Mucosa of descending colon (tissue), 3 donors: ENCODE measurements around the gene TNFRSF25. TPM values are rescaled to one million over a fixed set of nuclear protein-coding genes. Genes with fewer than 3 reads are reported as not detected.
A peak's percentile ranks its signal among the peaks of the same experiment; 100 is the strongest.
"Not testable (repeated sequence)": the region's sequence is repeated elsewhere in the genome, so short reads cannot be mapped to it uniquely, and the experiment has no call there.

Source experiments
- ATAC-seq: fragments of 200-7000 bp; cut with Tn5 transposase; one replicate; pipeline ENCODE4 v1.9.1; 2020; ENCODE audit warnings: mild to moderate bottlenecking, moderate library complexity
- DNase-seq, 3 donors: peaks; one replicate each; pipeline ENCODE4 v3.0.0-alpha.2; 2020
- H3K36me3 ChIP-seq: fragments of 200-600 bp; one replicate; pipeline ENCODE4 v1.8.0; 2021; ENCODE audit warnings: low read depth, mild to moderate bottlenecking
- H3K4me1 ChIP-seq: fragments of 200-600 bp; one replicate; pipeline ENCODE4 v1.8.0; 2021; ENCODE audit warnings: low read depth, mild to moderate bottlenecking
- H3K4me3 ChIP-seq: fragments of 200-600 bp; one replicate; pipeline ENCODE4 v1.8.0; 2021; ENCODE audit warnings: mild to moderate bottlenecking
- H3K9me3 ChIP-seq: fragments of 200-600 bp; one replicate; pipeline ENCODE4 v1.8.0; 2021; ENCODE audit warnings: mild to moderate bottlenecking
- intact Hi-C, 2 donors: fragments of 100-400 bp; cut with DNase I in 1 of 2; cut with micrococcal nuclease in 1 of 2; formaldehyde crosslinking; loops; one replicate each; pipeline versions ENCODE4 v1.11.0 to v1.11.1; 2022; cut with DNase I, micrococcal nuclease
- total RNA-seq, 3 donors: library from RNA; stranded (reverse); fragmentation: NEBNext Ultra II Directional in 2 of 3; extraction: Animal tissue kit (Norgen Biotek cat#: 25700) in 2 of 3; gene quantifications; one replicate each; pipeline versions ENCODE4 v1.2.1 to v1.2.4, GENCODE V29; 2021 to 2023
- TF ChIP-seq, protein P1 (sequence below): fragments of 200-600 bp; IDR thresholded peaks from one replicate; pipeline ENCODE4 v1.8.0; 2022; ENCODE audit warnings: antibody characterized with exemption, mild to moderate bottlenecking
- donor health status: DM: no; HTN: no; CAD: no; lungs with moderate emphysema.
- donor health status: DM: no; HTN: no; CAD: no.
- donor health status: DM: no; HTN: yes; CAD: no.

Gene TNFRSF25
- total RNA-seq, 3 donors from 2014 or later: 18.3 to 45.1 (median 35.3) TPM

DNA sequence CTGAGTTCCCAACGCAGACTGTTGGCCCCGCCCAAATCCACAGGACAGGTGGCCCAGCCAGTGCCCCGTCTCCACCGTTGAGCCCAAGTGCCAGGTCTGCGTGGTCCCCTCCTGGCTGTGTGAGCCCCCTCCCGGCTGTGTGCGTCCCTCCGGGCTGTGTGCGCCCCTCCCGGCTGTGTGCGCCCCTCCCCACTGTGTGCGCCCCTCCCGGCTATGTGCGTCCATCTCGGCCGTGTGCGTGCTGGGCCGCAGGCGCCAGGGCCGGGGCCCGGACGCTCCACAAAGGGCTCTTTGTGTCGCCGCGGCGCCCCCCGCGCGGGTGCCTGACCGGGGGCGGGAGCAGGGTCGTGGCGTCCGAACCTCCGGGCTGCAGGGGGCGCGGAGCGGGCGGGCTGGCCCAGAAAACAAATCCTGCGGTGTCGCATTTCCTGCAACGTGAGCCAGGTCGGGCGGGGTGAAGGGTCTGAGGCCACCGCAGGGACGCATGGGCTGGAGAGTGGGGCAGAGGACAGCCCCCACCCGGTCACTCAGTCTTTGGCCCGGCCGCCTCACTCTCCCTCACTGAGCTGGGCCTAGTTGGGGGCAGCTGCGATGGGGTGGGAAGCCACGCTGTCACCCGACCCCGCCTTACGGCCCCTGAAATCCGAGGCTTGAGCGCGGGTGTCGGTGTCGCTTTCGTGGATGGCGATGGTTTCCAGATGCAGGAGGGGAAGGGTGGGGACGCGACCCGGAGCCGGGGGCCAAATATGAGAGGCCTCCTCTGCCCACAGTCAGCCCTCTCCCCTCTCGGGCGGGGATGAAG, 18.8 kb downstream of the TNFRSF25 start:
- TF ChIP-seq, protein P1, sequence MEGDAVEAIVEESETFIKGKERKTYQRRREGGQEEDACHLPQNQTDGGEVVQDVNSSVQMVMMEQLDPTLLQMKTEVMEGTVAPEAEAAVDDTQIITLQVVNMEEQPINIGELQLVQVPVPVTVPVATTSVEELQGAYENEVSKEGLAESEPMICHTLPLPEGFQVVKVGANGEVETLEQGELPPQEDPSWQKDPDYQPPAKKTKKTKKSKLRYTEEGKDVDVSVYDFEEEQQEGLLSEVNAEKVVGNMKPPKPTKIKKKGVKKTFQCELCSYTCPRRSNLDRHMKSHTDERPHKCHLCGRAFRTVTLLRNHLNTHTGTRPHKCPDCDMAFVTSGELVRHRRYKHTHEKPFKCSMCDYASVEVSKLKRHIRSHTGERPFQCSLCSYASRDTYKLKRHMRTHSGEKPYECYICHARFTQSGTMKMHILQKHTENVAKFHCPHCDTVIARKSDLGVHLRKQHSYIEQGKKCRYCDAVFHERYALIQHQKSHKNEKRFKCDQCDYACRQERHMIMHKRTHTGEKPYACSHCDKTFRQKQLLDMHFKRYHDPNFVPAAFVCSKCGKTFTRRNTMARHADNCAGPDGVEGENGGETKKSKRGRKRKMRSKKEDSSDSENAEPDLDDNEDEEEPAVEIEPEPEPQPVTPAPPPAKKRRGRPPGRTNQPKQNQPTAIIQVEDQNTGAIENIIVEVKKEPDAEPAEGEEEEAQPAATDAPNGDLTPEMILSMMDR: no peak
- Histone ChIP-seq H3K4me3 (no peak overlapping the region), H3K36me3 (no peaks in the 10 kb centered on the region), H3K4me1 (peaks cover 28% of the 10 kb centered on the region), H3K9me3 (no peaks in the 10 kb centered on the region)
- ATAC-seq: no peak
- DNase-seq: peak; percentile 56 to 70 (median 67)
- intact Hi-C loops: no loop called here

DNA sequence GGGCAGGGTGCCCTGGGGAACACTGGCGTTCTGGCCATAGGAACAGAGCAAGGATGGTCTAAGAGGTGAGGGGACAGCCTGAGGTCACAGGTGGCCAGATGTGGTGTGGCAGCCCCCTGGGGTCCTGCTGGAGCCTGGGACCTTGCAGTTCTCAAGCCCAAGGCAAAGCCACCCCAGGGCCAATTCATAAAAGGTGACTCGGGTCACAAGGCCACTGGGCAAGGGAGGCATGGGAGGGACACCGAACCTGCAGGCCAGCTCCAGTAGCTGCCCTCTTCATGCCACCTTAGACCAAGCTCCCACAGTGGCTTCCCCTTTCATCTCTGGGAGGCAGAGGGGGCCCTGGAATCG, 19.3 kb downstream of the TNFRSF25 start:
- Histone ChIP-seq H3K4me3 (no peak overlapping the region), H3K36me3 (no peaks in the 10 kb centered on the region), H3K9me3 (no peaks in the 10 kb centered on the region), H3K4me1 (peaks cover 25% of the 10 kb centered on the region)
- DNase-seq (peak in 1 of 3 donors; percentile 43), ATAC-seq (no peak)
- TF ChIP-seq, protein P1: no peak
- intact Hi-C loops: no loop called here

DNA sequence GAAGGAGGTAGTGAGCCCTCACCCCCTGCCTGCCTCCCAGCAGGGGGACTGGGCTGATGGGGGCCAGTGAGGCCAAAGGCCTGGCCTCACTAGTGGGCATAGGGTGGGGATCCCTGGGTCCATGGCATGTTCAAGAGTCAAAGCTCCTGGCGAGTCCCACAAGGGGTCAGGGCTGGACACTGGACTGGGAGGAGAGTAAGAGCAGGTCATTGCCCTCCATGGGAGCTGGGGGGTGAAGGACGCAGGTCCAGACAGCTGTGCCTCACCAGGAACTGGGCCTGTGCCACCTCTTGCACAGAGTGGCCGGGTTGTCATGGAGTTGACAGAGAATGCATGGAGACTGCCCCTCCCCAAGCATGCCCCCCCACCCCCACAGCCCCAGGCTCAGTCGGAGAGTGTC, 20.0 kb downstream of the TNFRSF25 start:
- H3K36me3 ChIP-seq, DNase-seq, H3K9me3 ChIP-seq, ATAC-seq, intact Hi-C loops, H3K4me3 ChIP-seq: not testable (repeated sequence)
- H3K4me1 ChIP-seq: peaks cover 25% of the 10 kb centered on the region

DNA sequence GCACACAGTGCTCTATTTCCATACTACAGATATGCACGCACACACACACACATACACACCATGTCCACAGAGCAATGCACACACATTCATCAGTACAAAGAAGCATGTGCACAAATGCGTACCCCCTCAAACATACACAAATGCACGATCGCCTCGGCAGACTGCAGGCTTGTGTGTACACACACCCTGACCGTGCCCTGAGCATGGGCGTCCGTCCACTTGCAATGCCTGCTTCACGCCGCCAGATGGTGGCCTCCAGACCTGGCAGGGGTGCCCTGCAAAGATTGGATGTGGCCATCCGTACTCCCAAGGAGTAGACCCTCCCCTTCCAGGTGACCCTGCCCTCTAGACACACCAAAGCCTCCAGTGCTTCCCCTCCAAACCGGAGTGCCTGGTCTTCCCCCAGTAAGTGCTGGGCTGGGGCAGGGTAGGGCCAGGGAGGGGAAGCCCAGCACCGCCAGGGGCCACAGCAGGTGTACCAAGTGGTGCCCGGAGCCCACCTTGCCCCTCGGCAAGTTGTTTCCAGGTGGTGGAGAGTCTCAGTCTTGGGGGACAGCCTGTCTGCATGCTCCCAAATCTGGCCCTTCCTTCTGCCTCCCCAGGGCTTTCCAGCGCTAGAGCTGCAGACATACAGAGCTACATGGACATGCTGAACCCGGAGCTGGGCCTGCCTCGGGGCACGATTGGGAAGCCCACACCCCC, 20.8 kb downstream of the TNFRSF25 start:
- ATAC-seq: peak; percentile 45
- Histone ChIP-seq H3K4me3 (no peak overlapping the region), H3K4me1 (peaks cover 25% of the 10 kb centered on the region), H3K9me3 (no peaks in the 10 kb centered on the region), H3K36me3 (no peaks in the 10 kb centered on the region)
- intact Hi-C loops: no loop called here
- TF ChIP-seq, protein P1: peak; percentile 56
- DNase-seq: peak; percentile 75 to 85 (median 76)

DNA sequence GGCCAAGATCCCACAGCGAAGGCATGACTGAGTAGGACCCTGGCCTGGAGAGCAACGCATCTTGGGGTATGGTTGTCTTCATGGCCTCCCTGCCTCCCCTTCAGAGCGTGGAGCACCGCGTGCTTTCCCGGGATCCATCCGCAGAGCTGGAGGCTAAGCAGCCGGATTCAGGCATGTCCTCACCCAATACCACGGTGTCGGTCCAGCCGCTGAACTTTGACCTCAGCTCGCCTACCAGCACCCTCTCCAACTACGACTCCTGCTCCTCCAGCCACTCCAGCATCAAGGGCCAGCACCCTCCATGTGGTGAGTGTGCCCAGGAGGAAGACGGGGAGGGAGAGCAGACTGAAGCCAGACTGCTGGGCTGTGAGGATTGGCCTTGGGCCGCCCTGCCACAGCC, 21.6 kb downstream of the TNFRSF25 start:
- H3K9me3 ChIP-seq: no peaks in the 10 kb centered on the region
- no peaks in the 10 kb centered on the region for H3K36me3 ChIP-seq
- intact Hi-C loops: no loop called here
- TF ChIP-seq, protein P1: no peak
- H3K4me1 ChIP-seq: peaks cover 24% of the 10 kb centered on the region
- no peak overlapping the region for H3K4me3 ChIP-seq
- ATAC-seq: no peak
- peak in 1 of 3 donors; percentile 53 for DNase-seq
